ENCODE data around the gene ZNF384.
A peak's percentile ranks its signal among the peaks of the same experiment; 100 is the strongest.

Gene ZNF384

GRCh38 chr12:6620137-6620884 lies 68.9 kb downstream of the ZNF384 start:
- peak; percentile 93 for DNase-seq

GRCh38 chr12:6618483-6619225 lies 70.5 kb downstream of the ZNF384 start:
- DNase-seq: no peak
